NCI-H2196 treated with DMSO at 0.1 percent for 48 hours (cell line): ENCODE results near the gene SPIN2A.
A peak's percentile ranks its signal among the peaks of the same experiment; 100 is the strongest.
"Not testable (repeated sequence)": the region's sequence is repeated elsewhere in the genome, so short reads cannot be mapped to it uniquely, and the experiment has no call there.

Experiments used
- DNase-seq: peaks from one replicate; lab custom pipeline; 2025; ENCODE audit not compliant: unreplicated experiment; lab: John Stamatoyannopoulos, UW

Gene SPIN2A

GRCh38 chrX:57137073-57137472 is at the start of gene SPIN2A:
TSS of gene SPIN2A (minus strand) at chrX:57137397. CDS start at chrX:57136597, 800 bp downstream.
- peak; percentile 12 for DNase-seq

- no peak for DNase-seq
Measured at GRCh38 chrX:57178605-57179004, 41.4 kb upstream of the SPIN2A start.

GRCh38 chrX:57177070-57177469 is 39.9 kb upstream of the SPIN2A start:
- no peak for DNase-seq

GRCh38 chrX:57172544-57172943 is 35.3 kb upstream of the SPIN2A start:
- DNase-seq = no peak

- DNase-seq = peak; percentile 2
Measured at GRCh38 chrX:57156397-57157049, 19.3 kb upstream of the SPIN2A start.

- DNase-seq = no peak
Measured at GRCh38 chrX:57155171-57155570, 18.0 kb upstream of the SPIN2A start.

- DNase-seq = not testable (repeated sequence)
Measured at GRCh38 chrX:57152222-57152621, 15.0 kb upstream of the SPIN2A start.

- no peak for DNase-seq
Measured at GRCh38 chrX:57138674-57139073, 1.5 kb upstream of the SPIN2A start.

GRCh38 chrX:57137501-57137900 is 304 bp upstream of the SPIN2A start:
- DNase-seq = peak; percentile 2

GRCh38 chrX:57136589-57136988 is 608 bp downstream of the SPIN2A start:
- not testable (repeated sequence) for DNase-seq

GRCh38 chrX:57135287-57135686 is 1.9 kb downstream of the SPIN2A start:
- no peak for DNase-seq

GRCh38 chrX:57134702-57135101 is 2.5 kb downstream of the SPIN2A start:
- no peak for DNase-seq

- no peak for DNase-seq
Measured at GRCh38 chrX:57133706-57134105, 3.5 kb downstream of the SPIN2A start.

- DNase-seq = not testable (repeated sequence)
Measured at GRCh38 chrX:57133284-57133683, 3.9 kb downstream of the SPIN2A start.

GRCh38 chrX:57132046-57132445 is 5.2 kb downstream of the SPIN2A start:
- DNase-seq = no peak

- no peak for DNase-seq
Measured at GRCh38 chrX:57121816-57122215, 15.4 kb downstream of the SPIN2A start.

- DNase-seq = peak; percentile 16
Measured at GRCh38 chrX:57121162-57121755, 15.9 kb downstream of the SPIN2A start, which contains the start of gene SPIN2B. TSS of gene SPIN2B (minus strand) at chrX:57121548.

GRCh38 chrX:57120619-57121161 is 16.5 kb downstream of the SPIN2A start:
- not testable (repeated sequence) for DNase-seq

- no peak for DNase-seq
Measured at GRCh38 chrX:57119416-57119815, 17.8 kb downstream of the SPIN2A start.

GRCh38 chrX:57117566-57117965 is 19.6 kb downstream of the SPIN2A start:
- DNase-seq = not testable (repeated sequence)

GRCh38 chrX:57104921-57105398 is 32.2 kb downstream of the SPIN2A start:
- DNase-seq = no peak

GRCh38 chrX:57104406-57104805 is 32.8 kb downstream of the SPIN2A start:
- no peak for DNase-seq
